ENCODE results near the gene DLX5.

DLX5 gene

GRCh38 chr7:97002555-97003261, 21.9 kb downstream of the DLX5 start:
- no peak overlapping the region for H3K4me3 ChIP-seq (replicated peaks; ENCODE audit: low read depth, low read length)
- no peak for DNase-seq (ENCODE audit: low read depth)
- TF ChIP-seq CTCF (IDR thresholded peaks at IDR 0.05; ENCODE audit: low read length, missing control alignments): no peak

GRCh38 chr7:97001656-97002554, 22.7 kb downstream of the DLX5 start:
- no peak for DNase-seq (ENCODE audit: low read depth)

GRCh38 chr7:97001221-97001620, 23.4 kb downstream of the DLX5 start:
- TF ChIP-seq CTCF (IDR thresholded peaks at IDR 0.05; ENCODE audit: low read length, missing control alignments): no peak
- H3K4me3 ChIP-seq (replicated peaks; ENCODE audit: low read depth, low read length): no peak overlapping the region
- no peak for DNase-seq (ENCODE audit: low read depth)

More at GRCh38 chr7:97001656-97002554, 22.7 kb downstream of the DLX5 start:
- no peak overlapping the region for H3K4me3 ChIP-seq (replicated peaks; ENCODE audit: low read depth, low read length)
- no peak for TF ChIP-seq CTCF (IDR thresholded peaks at IDR 0.05; ENCODE audit: low read length, missing control alignments)

GRCh38 chr7:96998744-96999143, 25.9 kb downstream of the DLX5 start:
- no peak overlapping the region for H3K4me3 ChIP-seq (replicated peaks; ENCODE audit: low read depth, low read length)
- DNase-seq (ENCODE audit: low read depth): no peak
- TF ChIP-seq CTCF (IDR thresholded peaks at IDR 0.05; ENCODE audit: low read length, missing control alignments): no peak

GRCh38 chr7:96998333-96998732, 26.3 kb downstream of the DLX5 start:
- H3K4me3 ChIP-seq (replicated peaks; ENCODE audit: low read depth, low read length): no peak overlapping the region
- DNase-seq (ENCODE audit: low read depth): no peak
- TF ChIP-seq CTCF (IDR thresholded peaks at IDR 0.05; ENCODE audit: low read length, missing control alignments): no peak

GRCh38 chr7:96997512-96998032, 27.1 kb downstream of the DLX5 start:
- TF ChIP-seq CTCF (IDR thresholded peaks at IDR 0.05; ENCODE audit: low read length, missing control alignments): no peak
- no peak for DNase-seq (ENCODE audit: low read depth)
- H3K4me3 ChIP-seq (replicated peaks; ENCODE audit: low read depth, low read length): no peak overlapping the region
